NCI-H146 treated with DMSO at 0.1 percent for 48 hours (cell line): ENCODE data around the gene PLPP3.

Experiments used
- DNase-seq: peaks from one replicate; lab custom pipeline; 2025; ENCODE audit not compliant: unreplicated experiment; lab: John Stamatoyannopoulos, UW

PLPP3 gene

DNA sequence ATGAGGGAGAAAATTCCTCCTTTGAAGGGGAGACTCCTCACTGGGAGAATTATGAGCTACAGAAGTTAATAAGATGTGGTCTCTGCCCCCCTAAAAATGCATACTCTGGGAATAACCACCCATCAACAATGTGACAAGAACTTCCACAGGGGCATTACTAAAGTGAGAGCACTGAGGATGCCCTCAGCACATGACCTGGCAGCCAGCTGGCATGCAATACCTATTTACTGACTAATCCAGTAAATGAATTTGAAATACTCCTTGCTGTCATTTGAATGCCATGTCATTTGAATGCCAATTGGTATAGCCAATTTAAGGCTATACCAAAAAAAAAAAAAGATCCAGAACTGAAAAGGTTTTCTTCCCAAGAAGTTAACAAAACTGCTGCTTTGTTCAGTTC lies 30.8 kb downstream of the PLPP3 start:
- DNase-seq: no peak

DNA sequence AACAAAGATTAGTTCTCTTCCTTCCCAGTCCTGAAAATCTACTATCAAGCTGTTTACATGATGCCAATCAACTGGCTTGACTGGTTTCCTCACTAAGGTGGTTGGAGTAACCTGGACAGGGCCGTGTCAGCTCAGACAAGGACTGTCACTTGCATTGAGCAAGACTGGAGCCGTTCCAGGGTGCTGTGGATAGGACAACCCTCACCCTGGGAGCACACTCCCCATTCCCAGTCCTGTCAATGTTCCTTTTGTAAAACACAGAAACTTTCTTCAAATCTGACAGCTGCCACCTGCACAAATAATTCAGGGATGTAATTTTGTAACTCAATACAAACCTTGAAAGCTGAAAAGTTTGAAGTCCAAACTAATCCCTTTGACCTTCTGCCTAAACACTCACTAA lies 31.4 kb downstream of the PLPP3 start:
- DNase-seq: no peak

DNA sequence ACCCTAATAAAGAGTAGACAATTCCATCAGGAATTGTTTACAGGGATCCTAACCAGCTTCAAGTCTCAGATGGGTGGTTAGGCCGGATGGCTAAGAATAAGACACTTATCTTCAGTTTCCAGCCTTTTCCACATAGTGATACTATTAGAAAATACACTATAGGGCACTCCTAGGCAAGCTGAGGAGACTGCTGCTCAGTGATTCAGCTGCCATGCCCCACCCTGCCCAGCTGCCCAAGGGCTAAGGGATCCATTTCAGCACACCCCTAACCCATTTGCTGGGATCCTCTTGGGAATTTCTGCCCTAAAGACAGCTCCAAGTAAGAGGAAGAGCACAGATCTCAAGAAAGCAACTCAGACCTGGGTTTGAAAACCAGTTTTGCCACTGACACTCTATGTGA lies 31.9 kb downstream of the PLPP3 start:
- DNase-seq: no peak

DNA sequence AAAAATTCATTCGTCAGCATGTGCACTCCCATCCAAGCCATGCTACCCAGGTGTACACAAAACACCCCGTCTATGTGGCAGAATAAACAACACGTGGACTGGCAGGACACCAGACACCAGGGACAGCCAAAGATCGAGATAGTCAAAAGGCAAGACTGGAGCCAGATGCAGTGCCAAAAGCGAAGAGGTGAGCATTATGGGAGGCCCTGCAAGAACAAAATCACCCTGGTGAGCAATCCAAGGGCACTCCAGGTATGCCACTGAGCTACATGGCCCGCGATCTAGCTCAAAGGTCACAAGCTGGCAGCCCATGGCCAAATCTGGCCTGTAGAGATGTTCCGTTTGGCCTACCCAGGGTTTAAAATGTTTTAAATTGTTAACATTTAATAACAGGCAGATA lies 33.7 kb downstream of the PLPP3 start:
- DNase-seq: no peak

DNA sequence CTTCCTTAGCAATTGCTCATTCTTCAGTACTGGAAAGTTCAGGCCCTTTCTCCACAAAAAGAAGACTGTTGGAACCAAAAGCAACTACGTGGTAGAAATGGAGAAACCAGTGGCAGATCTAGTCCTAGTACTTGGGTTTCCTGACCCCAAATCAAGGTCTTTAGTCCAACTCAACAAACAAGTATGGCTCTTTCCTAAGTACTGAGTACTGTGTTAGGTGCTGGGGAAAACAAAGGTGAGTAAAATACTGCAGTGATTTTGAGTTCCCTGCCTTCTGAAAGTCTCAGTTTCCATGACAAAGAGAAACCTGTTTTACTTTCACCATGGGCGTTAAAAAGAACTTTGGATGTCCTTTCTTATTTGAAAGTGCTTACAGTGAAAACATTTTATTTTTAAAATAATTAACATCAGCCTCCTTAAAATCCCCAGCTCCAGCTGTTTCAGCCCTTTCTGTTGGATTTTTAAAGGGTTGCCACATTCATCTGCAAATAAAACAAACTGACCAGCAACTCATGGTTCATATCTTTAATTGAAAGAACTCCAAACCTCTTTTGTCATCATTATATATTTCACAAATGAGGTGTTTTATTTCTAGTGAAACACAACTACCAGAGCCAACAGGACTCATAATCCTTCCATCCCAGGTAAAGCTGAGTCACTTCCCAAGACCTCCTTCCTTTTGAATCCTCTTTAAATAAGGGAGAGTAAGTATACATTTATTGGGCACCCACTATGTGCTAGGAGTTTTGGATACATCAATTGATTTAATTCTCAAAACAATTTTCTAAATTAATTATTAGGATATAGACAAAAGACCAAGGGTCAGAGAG lies 35.4 kb downstream of the PLPP3 start:
- no peak for DNase-seq

DNA sequence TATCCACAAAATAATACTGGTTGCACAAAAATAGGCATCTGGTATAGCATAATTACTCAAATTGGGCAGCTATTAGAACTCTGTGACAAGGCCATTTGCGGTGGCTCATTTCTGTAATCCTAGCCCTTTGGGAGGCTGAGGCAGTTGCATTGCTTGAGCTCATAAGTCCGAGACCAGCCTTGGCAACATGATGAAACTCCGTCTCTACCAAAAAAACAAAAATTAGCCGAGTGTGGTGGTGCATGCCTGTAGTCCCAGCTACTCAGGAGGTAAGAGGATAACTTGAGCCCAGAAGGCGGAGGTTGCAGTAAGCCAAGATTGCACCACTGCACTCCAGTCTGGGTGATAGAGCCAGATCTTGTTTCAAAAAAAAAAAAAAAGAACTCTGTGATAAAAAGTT lies 36.7 kb downstream of the PLPP3 start:
- DNase-seq: no peak

DNA sequence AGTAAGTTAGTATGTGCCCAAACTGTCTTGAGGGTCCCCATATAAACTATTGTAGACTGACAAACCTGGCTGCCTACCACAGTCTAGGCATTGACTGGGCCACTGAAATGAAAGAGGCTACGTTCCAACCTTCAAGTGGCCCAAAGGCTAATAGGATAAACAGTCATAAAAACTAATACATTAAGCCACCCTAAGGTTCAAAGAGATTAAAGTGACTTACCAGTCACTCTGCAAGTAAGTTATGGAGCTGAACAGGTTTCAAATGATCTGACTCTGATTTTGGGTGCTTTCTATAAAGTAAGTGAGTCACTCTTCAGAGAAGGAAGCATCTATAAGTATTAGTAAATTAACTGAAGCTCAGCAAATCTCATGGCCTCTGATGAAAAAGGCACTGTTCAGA lies 38.0 kb downstream of the PLPP3 start:
- DNase-seq: no peak

DNA sequence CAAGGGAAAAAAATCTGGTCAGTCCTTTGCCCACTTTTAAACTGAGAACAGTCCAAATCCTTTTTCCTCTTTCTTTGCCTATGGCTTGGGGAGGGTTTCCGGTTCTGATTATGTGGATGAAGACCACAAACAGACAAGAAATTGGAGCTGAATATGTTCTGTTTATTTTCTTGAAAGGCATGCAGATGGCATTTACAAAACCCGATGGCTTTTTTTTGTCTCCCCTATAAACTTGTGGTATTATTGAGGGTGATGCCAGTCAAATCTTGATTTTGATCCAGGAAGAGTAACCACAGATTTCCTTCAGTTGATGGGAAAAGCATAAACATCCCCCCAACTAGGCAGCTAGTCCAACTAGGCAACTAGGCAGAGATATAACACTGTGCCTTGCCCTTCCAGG lies 38.9 kb downstream of the PLPP3 start:
- no peak for DNase-seq

DNA sequence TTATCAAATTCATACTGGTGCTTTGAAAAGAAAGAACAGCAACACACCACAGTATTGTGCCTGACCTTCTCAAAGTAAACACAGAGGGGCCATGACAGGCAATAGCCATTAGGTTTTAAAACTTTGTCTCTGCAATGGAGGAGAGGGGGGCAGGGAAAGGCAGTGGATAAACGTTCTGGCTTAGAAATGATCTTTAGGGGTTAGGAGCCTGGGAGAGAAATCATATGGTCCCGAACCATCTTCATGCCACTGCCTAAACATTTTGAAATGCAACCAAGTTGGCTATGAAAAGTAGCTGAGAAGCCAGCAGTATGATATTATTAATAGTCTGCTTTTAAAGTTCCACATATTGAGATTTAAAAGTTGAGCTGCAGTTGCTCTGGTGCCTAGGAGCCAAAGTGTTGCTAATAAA lies 39.8 kb downstream of the PLPP3 start:
- no peak for DNase-seq

DNA sequence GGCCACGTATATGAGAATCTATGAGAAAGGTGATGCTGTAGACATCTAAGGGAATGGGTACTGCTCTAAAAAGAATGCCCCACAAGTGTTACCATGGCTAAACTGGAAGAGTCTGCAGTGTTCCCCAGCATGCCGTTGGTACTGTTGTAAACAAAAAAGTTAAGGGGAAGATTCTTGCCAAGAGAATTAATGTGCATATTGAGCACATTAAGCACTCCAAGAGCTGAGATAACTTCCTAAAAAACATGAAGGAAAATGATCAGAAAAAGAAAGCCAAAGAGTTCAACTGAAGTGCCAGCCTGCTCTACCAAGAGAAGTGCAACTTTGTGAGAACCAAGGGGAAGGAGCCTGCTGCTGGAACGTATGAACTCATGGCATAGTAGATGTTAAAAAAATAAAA lies 40.8 kb downstream of the PLPP3 start:
- DNase-seq: no peak

DNA sequence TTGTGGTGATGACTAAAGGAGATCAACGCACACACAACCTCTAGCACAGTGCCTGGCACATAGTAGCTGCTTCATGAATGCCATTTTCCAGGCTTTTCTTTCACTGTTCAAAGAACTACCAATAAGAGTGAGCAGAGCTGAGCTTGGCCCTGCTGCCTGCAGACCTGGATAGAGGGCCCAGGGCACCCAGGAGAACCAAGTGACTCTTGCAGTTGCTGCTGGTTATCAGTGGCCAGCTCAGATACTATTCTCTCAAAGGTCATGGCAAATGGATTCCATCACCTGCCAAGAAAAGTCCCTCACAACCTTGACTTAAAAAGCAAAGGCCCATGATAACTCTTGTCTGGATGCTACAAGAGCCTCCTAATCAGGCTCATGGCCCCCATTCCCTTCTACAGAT lies 41.7 kb downstream of the PLPP3 start:
- DNase-seq: no peak

DNA sequence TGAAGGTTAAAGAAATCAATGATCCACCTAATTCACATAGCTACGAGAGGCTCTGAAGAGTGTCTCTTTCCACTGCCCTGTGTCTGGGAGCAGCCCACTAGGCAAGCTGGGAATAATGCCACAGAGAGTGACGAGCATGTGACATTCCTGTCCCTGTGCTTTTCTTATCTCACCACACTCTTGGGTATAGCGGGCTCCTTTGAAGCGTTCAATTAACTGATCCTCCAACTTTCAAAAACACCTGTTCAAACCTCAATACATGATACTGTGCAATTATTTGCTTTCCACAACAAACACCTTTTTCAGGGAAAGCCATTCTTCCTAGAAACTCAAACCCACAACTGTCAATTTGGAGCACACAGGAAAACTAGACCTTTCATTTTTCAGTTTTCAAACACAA lies 43.4 kb downstream of the PLPP3 start:
- DNase-seq: no peak

DNA sequence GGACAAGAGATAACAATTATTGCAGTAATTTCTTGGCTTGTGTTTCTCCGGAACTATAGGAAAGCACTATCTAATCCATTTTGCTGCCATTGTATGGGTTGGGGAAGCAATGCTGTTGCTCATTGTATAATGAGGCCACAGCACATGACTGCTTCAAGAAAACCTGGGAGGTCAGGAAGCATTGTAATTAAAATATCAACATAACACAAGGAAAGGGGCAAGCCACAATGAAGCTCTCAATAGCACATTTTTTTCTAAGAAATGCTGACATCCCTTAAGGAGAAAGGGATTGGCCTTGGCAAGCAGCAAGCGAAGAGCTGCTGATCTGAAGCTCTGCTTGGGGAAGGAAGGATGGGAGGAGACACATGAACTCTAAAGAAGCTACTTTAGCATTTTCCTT lies 44.0 kb downstream of the PLPP3 start:
- no peak for DNase-seq

DNA sequence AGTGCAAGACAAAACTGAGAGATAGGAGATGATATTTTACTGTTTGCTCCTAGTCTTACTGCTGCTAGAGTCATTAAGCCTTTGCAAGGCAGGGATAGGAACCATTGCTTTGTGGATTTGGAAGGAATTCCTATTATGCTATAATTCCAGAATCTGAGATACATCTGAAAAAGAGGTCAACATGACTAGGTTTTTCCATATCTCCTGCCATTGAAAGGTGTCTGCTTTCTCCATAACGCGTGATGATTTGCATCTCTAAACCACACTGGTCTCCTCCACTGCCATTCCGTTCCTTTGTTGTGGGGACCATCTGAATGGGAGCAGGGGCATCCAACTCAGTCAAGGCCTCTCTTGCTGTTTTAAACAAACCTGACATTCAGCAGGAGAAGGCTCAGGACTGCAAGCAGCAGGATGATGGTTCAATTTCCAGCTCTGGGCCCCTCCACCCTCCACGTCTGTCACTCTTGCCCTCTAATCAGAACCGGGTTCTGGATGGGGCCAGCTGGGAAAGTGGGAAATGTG lies 45.2 kb downstream of the PLPP3 start:
- no peak for DNase-seq

DNA sequence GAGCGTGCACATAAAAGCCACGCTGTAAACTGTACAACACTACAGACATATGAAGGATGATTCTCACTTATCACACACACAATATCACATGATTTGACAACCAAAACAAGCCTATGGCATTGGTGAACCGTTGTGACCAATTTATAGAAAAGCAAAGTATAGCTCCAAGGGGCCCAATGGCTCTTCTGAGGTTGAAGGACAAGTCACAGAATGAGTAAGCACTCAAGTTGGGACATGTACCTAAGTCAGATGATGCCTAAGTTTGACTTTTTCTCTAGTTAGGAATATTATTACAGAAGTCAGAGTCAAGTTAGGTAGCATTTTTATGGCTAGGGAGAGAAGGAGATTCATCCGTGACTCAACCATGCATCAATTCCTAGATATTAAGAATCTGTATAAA lies 45.7 kb downstream of the PLPP3 start:
- no peak for DNase-seq

DNA sequence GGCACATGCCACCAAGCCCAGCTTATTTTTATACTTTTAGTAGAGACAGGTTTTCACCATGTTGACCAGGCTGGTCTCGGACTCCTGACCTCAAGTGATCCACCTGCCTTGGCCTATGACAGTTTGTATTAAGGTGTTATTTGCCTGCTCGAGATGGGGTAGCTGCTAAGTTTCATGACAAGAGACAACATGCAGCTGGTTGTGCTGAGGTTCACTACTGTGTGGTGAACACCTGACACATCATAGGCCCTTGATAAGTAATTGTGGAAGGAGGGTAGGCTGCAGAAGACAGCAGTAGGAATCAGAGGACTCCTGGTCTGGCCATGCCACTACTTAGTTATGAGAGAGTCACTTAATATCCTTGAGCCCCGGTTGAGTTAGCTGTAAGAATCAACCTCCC lies 46.2 kb downstream of the PLPP3 start:
- DNase-seq: no peak

DNA sequence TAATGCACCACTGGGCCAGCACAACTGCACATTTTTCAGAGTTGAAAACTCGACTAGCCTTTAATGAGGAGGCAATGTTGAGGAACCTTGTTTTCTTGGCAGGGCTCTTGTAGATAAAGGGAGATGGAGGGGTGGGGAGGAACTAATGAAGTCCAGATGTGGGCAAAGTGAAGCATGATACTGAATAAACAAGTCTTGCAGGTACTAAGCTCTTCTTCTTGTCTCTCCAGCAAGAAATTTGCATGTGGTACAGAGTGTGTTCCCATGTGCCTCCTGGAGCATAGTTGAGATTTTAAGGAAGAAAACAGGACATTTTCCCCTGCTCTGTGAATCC lies 47.0 kb downstream of the PLPP3 start:
- DNase-seq: no peak

DNA sequence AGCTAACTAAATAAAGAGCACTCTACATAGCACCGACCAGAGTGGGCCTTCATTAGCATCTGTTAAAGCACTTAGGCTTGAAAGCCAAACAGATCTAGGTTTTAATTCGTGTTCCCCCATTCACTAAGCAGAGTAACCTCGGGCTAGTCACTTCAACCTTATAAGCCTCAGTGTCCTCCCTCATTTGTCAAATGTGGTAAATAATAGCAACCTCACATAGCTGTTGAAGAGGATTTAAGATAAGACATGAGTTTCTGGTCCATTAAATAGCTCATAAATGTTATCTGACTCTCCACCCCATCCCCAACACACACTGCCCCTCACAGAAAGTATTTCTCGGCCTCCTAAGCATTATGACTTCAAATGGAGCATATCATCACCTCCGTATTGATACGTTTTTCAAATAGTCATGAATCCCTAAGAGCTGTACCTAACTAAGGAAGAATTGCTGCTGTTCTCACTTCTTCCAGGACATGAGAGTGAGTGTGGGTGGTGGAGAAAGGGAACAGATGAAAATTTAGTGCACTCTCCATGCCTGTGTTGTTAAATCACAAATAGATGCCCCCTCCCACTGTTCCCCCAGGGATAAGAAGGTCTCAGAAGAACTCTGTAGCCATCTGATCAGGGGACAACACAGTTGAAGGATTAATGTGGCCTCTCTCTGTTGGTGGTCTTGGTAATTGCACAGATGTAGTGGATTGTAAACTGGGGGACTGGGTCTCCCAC lies 47.6 kb downstream of the PLPP3 start:
- no peak for DNase-seq

DNA sequence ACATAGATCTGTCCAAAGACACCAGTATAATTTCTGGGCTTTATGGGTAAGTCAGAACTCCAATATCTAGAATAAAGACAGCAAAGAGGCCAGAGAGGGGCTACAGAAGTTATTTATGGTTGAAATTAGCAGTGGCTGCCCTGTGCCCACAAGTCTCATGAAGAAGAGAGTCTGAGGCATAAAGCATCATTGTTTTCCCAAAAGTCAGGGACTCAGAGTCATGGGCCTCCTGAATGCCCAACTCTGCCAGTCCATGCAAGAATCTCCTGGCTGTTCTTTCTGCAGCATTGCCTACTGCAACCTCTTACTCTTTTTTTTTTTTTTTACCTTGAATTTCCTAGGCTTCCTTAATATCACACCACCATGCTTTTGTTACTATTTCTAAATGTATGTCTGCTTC lies 49.6 kb downstream of the PLPP3 start:
- DNase-seq: no peak

DNA sequence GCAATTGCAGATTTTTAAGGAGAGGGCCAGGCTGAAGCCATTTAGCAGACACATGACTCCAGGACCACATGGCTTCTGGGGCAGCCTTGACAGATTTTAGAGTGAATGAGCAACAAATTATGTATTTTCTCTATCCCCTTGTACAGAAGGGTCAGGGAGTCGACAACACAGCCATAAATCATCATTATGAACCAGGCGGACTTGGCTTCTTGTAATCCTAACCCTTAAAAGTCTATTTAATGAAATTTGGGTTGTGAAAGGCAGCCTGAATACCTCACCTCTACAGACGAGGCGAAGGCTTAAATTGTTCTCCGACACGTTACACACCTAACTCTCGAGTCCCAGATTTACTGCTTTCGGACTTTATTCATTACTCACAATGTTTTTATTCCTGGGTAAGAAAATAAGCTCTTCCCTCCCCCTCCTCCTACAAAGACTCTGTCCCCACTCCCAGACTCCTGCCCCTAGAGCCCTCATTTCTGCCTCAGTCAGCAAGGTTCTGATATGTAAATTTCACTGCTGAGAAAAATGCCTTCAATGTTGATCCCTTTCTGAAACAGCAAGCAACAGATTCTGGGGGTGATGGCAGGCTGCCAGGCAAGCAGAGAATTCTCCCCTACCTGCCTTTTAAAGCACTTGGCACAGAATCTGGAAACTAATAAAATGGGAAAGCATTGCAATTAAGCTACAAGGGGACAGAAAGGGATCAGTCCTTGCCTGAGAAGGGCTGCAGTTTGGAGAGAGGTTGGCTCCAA lies 51.6 kb downstream of the PLPP3 start:
- no peak for DNase-seq

DNA sequence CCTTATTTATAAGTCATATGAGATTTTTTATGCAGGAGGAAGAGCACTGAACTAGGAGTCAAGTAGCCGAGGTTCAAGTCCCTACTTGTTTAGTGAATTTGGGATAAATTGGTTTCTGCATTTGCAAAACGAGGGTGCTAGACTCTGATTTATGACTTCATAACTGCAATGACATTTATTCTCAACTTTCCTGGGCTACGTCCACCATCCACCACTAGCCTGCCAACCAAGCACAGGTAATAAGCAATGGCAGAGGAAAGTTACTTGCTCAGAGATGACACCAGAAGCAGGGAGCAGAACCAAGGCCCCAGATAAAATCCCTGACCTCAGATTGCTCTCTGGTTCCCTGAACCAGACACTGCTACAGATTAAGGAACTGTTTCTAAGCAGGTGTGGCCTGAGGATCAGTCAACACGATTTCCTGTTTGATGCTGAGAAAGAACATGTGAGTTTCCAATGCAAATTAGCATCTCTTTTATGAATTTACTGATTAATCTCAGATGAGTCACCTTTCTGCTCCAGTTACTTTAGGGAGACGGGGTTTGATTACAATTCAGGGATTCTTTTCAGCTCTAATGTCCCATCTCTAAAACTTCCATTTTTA lies 52.7 kb downstream of the PLPP3 start:
- DNase-seq: no peak
